HG03571 (cell line): ENCODE data around the gene TFPI.

Experiments used
- ATAC-seq: cut with Tn5 transposase; IDR thresholded peaks from one replicate; pipeline ENCODE4 v1.9.1; 2021; ENCODE audit not compliant: unreplicated experiment

The TFPI gene

GRCh38 chr2:187470698-187471097, 83.5 kb downstream of the TFPI start:
- ATAC-seq: no peak

- ATAC-seq: no peak
These were observed 84.7 kb downstream of the TFPI start for GRCh38 chr2:187469538-187469937.

GRCh38 chr2:187468262-187468661, 86.0 kb downstream of the TFPI start:
- no peak for ATAC-seq

GRCh38 chr2:187466129-187466792, 88.0 kb downstream of the TFPI start:
- no peak for ATAC-seq

- no peak for ATAC-seq
These were observed 91.4 kb downstream of the TFPI start for GRCh38 chr2:187462839-187463238.

GRCh38 chr2:187461294-187462261, 92.7 kb downstream of the TFPI start:
- ATAC-seq: no peak

- ATAC-seq: no peak
These were observed 95.0 kb downstream of the TFPI start for GRCh38 chr2:187459256-187459655.

- no peak for ATAC-seq
These were observed 101.1 kb downstream of the TFPI start for GRCh38 chr2:187453078-187453641.

GRCh38 chr2:187451510-187451909, 102.7 kb downstream of the TFPI start:
- no peak for ATAC-seq

- no peak for ATAC-seq
These were observed 106.9 kb downstream of the TFPI start for GRCh38 chr2:187447336-187447735.

GRCh38 chr2:187446711-187447110, 107.5 kb downstream of the TFPI start:
- ATAC-seq: no peak

GRCh38 chr2:187445051-187445450, 109.2 kb downstream of the TFPI start:
- ATAC-seq: no peak

GRCh38 chr2:187442778-187443177, 111.5 kb downstream of the TFPI start:
- ATAC-seq: no peak

GRCh38 chr2:187442378-187442777, 111.9 kb downstream of the TFPI start:
- no peak for ATAC-seq

GRCh38 chr2:187440101-187440675, 114.0 kb downstream of the TFPI start:
- no peak for ATAC-seq

GRCh38 chr2:187438455-187438854, 115.8 kb downstream of the TFPI start:
- no peak for ATAC-seq

- no peak for ATAC-seq
These were observed 118.5 kb downstream of the TFPI start for GRCh38 chr2:187435756-187436155.

GRCh38 chr2:187435078-187435477, 119.2 kb downstream of the TFPI start:
- no peak for ATAC-seq

GRCh38 chr2:187434342-187434785, 119.9 kb downstream of the TFPI start:
- ATAC-seq: no peak

GRCh38 chr2:187431911-187432310, 122.3 kb downstream of the TFPI start:
- no peak for ATAC-seq

- no peak for ATAC-seq
These were observed 124.2 kb downstream of the TFPI start for GRCh38 chr2:187429989-187430388.
